OCI-LY7 (cell line): Measurements from ENCODE around the gene KPNA3.

Experiments
- CTCF ChIP-seq: fragments of 200-600 bp; sonication (generic); conservative IDR thresholded peaks from 2 replicates; pipeline ENCODE4 v1.5.1; 2014; ENCODE audit warnings: mild to moderate bottlenecking, antibody characterized with exemption, low read length, moderate library complexity, mixed read lengths
- EZH2phosphoT487 ChIP-seq: fragments of 200-600 bp; sonication (generic); IDR thresholded peaks from 2 replicates; pipeline ENCODE4 v1.6.1; 2018; ENCODE audit warnings: low read depth, borderline replicate concordance, mild to moderate bottlenecking, mixed run types, antibody characterized with exemption, low read length, moderate library complexity, mixed read lengths

- TF ChIP-seq CTCF = no peak
- TF ChIP-seq EZH2phosphoT487 = no peak
These were observed 19.7 kb downstream of the KPNA3 start for GRCh38 chr13:49772828-49773227.
